Mesenchymal stem cell (in vitro differentiated cells and primary cell): ENCODE data around the gene NDUFV3.

ENCODE experiments used
- DNase-seq: peaks from one replicate; pipeline ENCODE4 v3.0.0-alpha.2; 2013
- H2AFZ ChIP-seq: one replicate; pipeline ENCODE4 v1.6.1; 2013; ENCODE audit warnings: low read depth, mild to moderate bottlenecking, control low read depth, inconsistent platforms, low read length, moderate library complexity
- H2AK5ac ChIP-seq: 2 replicates; pipeline ENCODE4 v1.6.1; 2013; ENCODE audit warnings: low read length, moderate library complexity, mild to moderate bottlenecking, inconsistent platforms; ENCODE audit not compliant: severe bottlenecking
- H2BK120ac ChIP-seq: one replicate; pipeline ENCODE4 v1.6.1; 2013; ENCODE audit warnings: low read depth, mild to moderate bottlenecking, inconsistent platforms, low read length, moderate library complexity
- H2BK12ac ChIP-seq, 2 experiments: one replicate each; pipeline ENCODE4 v1.6.1; 2013; ENCODE audit warnings: inconsistent platforms in 2 of 2, low read length in 2 of 2, mild to moderate bottlenecking in 2 of 2, moderate library complexity in 2 of 2, control low read depth in 1 of 2
- H2BK15ac ChIP-seq: one replicate; pipeline ENCODE4 v1.6.1; 2013; ENCODE audit warnings: mild to moderate bottlenecking, low read depth, inconsistent platforms; ENCODE audit not compliant: poor library complexity, severe bottlenecking
- H2BK5ac ChIP-seq: 2 replicates; pipeline ENCODE4 v1.6.1; 2013; ENCODE audit warnings: low read depth, mild to moderate bottlenecking, low read length, control low read depth, inconsistent platforms; ENCODE audit not compliant: poor library complexity, severe bottlenecking
- H3K14ac ChIP-seq, 2 experiments: one replicate each; pipeline ENCODE4 v1.6.1; 2013; ENCODE audit warnings: inconsistent platforms in 2 of 2, low read length in 2 of 2, control low read depth in 1 of 2, mild to moderate bottlenecking in 1 of 2, moderate library complexity in 1 of 2
- H3K18ac ChIP-seq, 2 experiments: one replicate each; pipeline ENCODE4 v1.6.1; 2013; ENCODE audit warnings: inconsistent platforms in 2 of 2, low read length in 2 of 2, control low read depth in 1 of 2, low read depth in 1 of 2, mild to moderate bottlenecking in 1 of 2
- H3K23ac ChIP-seq, 2 experiments: one replicate each; pipeline ENCODE4 v1.6.1; 2013; ENCODE audit warnings: inconsistent platforms in 2 of 2, low read length in 2 of 2, mild to moderate bottlenecking in 2 of 2, moderate library complexity in 2 of 2, control low read depth in 1 of 2
- H3K27ac ChIP-seq: 2 replicates; pipeline ENCODE4 v1.5.1; 2013; ENCODE audit warnings: mild to moderate bottlenecking, moderate library complexity, low read length, control low read depth, inconsistent platforms; ENCODE audit not compliant: poor library complexity, severe bottlenecking
- H3K27me3 ChIP-seq, 2 experiments: 2 replicates each; pipeline versions ENCODE4 v1.6.1 to v1.7.0; 2013; ENCODE audit warnings: low read length in 2 of 2, mild to moderate bottlenecking in 2 of 2, moderate library complexity in 2 of 2, control low read depth in 1 of 2, inconsistent platforms in 1 of 2; ENCODE audit not compliant: control insufficient read depth in 1 of 2, insufficient read depth in 1 of 2
- H3K36me3 ChIP-seq, 2 experiments: 2 replicates each; pipeline versions ENCODE4 v1.6.1 to v1.7.0; 2013; ENCODE audit warnings: low read length in 2 of 2, control low read depth in 1 of 2, inconsistent platforms in 1 of 2, low read depth in 1 of 2, mild to moderate bottlenecking in 1 of 2; ENCODE audit not compliant: insufficient read depth in 2 of 2, control insufficient read depth in 1 of 2
- H3K4ac ChIP-seq, 2 experiments: one replicate each; pipeline ENCODE4 v1.6.1; 2013; ENCODE audit warnings: inconsistent platforms in 2 of 2, low read length in 2 of 2, mild to moderate bottlenecking in 2 of 2, moderate library complexity in 2 of 2, control low read depth in 1 of 2, low read depth in 1 of 2
- H3K4me1 ChIP-seq: 2 replicates; pipeline ENCODE4 v1.6.1; 2013; ENCODE audit warnings: low read depth, low read length, control low read depth; ENCODE audit not compliant: control insufficient read depth, insufficient read depth
- H3K4me2 ChIP-seq: 2 replicates; pipeline ENCODE4 v1.6.1; 2013; ENCODE audit warnings: low read length, mild to moderate bottlenecking, inconsistent platforms; ENCODE audit not compliant: poor library complexity, severe bottlenecking
- H3K4me3 ChIP-seq, 2 experiments: 2 replicates each; pipeline versions ENCODE4 v1.5.1 to v1.7.0; 2013; ENCODE audit warnings: low read length in 2 of 2, mild to moderate bottlenecking in 2 of 2, control low read depth in 1 of 2, low read depth in 1 of 2; ENCODE audit not compliant: insufficient read depth in 1 of 2
- H3K79me1 ChIP-seq: replicated peaks from 2 replicates; pipeline ENCODE4 v1.6.1; 2013; ENCODE audit warnings: mild to moderate bottlenecking, control low read depth, low read length, inconsistent platforms; ENCODE audit not compliant: poor library complexity, severe bottlenecking
- H3K9ac ChIP-seq: 2 replicates; pipeline ENCODE4 v1.7.0; 2013; ENCODE audit warnings: mild to moderate bottlenecking, low read length, moderate library complexity
- H3K9me3 ChIP-seq: 2 replicates; pipeline ENCODE4 v1.7.0; 2013; ENCODE audit warnings: mild to moderate bottlenecking, low read length; ENCODE audit not compliant: control insufficient read depth
- H4K8ac ChIP-seq: one replicate; pipeline ENCODE4 v1.6.1; 2013; ENCODE audit warnings: inconsistent platforms, mild to moderate bottlenecking, low read length, moderate library complexity
- H4K91ac ChIP-seq: one replicate; pipeline ENCODE4 v1.6.1; 2013; ENCODE audit warnings: mild to moderate bottlenecking, low read length, inconsistent platforms
- WGBS: methylation state at CpG from one replicate; pipeline ENCODE4 v1.1.7; 2013; ENCODE audit warnings: mixed read lengths; 5-methylcytosine and 5-hydroxymethylcytosine counted together

NDUFV3 gene

GRCh38 chr21:42861848-42862400, 31.2 kb upstream of the NDUFV3 start:
- WGBS: 96% methylated on average over 29 of the region's 29 CpGs
- Histone ChIP-seq H2BK15ac (no peak overlapping the region), H3K4me1 (peaks cover 3% of the 10 kb centered on the region)

DNA sequence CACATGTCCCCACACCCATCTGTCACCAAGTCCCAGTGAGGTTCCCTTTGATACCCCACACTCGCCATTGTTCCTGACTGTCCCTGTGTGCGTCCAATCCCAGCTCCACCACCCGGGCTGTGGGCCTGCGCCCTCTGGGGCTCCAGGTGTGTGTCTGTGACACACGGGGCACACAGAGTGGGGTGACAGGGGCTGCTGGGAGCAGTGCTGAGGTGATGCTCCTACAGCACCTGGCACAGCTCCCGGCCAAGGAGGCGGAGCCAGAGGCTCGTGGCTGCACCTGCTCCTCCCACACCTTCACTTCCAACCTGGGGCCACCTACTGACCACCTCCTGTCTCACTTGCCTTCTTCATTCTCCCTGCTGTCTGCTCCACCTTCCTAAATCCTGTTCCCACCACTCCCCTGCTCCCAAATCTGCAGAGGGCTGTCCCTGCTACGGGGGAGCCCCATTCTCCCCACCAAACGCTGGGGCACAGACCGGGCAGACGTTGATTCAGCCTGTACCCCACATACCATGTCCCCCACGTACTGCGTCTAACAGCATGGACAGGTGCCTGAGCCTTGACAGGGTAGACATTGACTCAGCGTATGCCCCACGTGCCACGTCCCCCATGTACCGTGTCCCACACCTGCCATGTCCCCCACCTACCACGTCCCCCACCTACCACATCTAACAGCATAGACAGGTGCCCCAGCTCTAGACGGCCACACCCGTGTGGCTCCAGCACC, 30.2 kb upstream of the NDUFV3 start:
- Histone ChIP-seq H3K4me3 (no peak overlapping the region), H3K27ac (no peak overlapping the region), H2AFZ (no peak overlapping the region), H3K4ac (no peak overlapping the region), H4K91ac (no peak overlapping the region), H2AK5ac (no peak overlapping the region), H3K36me3 (peaks cover 56 to 81% of the 10 kb centered on the region in 2 experiments), H3K9ac (no peak overlapping the region), H4K8ac (no peak overlapping the region), H3K9me3 (no peaks in the 10 kb centered on the region), H3K14ac (no peak overlapping the region), H3K4me2 (no peak overlapping the region), H3K4me1 (peaks cover 3% of the 10 kb centered on the region), H3K18ac (no peak overlapping the region), H2BK5ac (no peak overlapping the region), H2BK15ac (no peak overlapping the region), H3K79me1 (peaks cover 57% of the 10 kb centered on the region), H3K23ac (no peak overlapping the region), H2BK12ac (no peak overlapping the region), H3K27me3 (no peaks in the 10 kb centered on the region), H2BK120ac (no peak overlapping the region)
- no peak for DNase-seq
- 93% methylated on average over 21 of the region's 21 CpGs for WGBS

More at GRCh38 chr21:42861848-42862400, 31.2 kb upstream of the NDUFV3 start:
- Histone ChIP-seq H3K4me3 (no peak overlapping the region), H3K4me2 (no peak overlapping the region), H3K18ac (no peak overlapping the region), H2AK5ac (no peak overlapping the region), H3K79me1 (peaks cover 61% of the 10 kb centered on the region), H2BK5ac (no peak overlapping the region), H4K8ac (no peak overlapping the region), H3K27me3 (no peaks in the 10 kb centered on the region), H3K14ac (no peak overlapping the region), H3K9ac (no peak overlapping the region), H4K91ac (no peak overlapping the region), H2AFZ (no peak overlapping the region), H3K4ac (no peak overlapping the region), H2BK12ac (no peak overlapping the region), H3K9me3 (no peaks in the 10 kb centered on the region), H3K23ac (no peak overlapping the region), H2BK120ac (no peak overlapping the region), H3K36me3 (peaks cover 55 to 83% of the 10 kb centered on the region in 2 experiments), H3K27ac (no peak overlapping the region)
- DNase-seq: no peak

- H2BK12ac ChIP-seq: no peak overlapping the region
- H3K4me1 ChIP-seq: peaks cover 3% of the 10 kb centered on the region
- 95% methylated on average over 13 of the region's 13 CpGs for WGBS
- no peak overlapping the region for H3K4ac ChIP-seq
- H4K91ac ChIP-seq: no peak overlapping the region
- H2AK5ac ChIP-seq: no peak overlapping the region
- H3K4me2 ChIP-seq: no peak overlapping the region
- H3K9ac ChIP-seq: no peak overlapping the region
- H3K4me3 ChIP-seq: no peak overlapping the region
- peaks cover 58% of the 10 kb centered on the region for H3K79me1 ChIP-seq
- no peak overlapping the region for H3K23ac ChIP-seq
- H3K27ac ChIP-seq: no peak overlapping the region
- H3K14ac ChIP-seq: no peak overlapping the region
- H3K18ac ChIP-seq: no peak overlapping the region
- no peaks in the 10 kb centered on the region for H3K9me3 ChIP-seq
- no peak overlapping the region for H2BK15ac ChIP-seq
- DNase-seq: no peak
- no peaks in the 10 kb centered on the region for H3K27me3 ChIP-seq
- peaks cover 56 to 81% of the 10 kb centered on the region in 2 experiments for H3K36me3 ChIP-seq
- no peak overlapping the region for H2BK5ac ChIP-seq
- no peak overlapping the region for H2AFZ ChIP-seq
- H4K8ac ChIP-seq: no peak overlapping the region
- no peak overlapping the region for H2BK120ac ChIP-seq
These were observed 29.6 kb upstream of the NDUFV3 start for GRCh38 chr21:42863504-42863870.

DNA sequence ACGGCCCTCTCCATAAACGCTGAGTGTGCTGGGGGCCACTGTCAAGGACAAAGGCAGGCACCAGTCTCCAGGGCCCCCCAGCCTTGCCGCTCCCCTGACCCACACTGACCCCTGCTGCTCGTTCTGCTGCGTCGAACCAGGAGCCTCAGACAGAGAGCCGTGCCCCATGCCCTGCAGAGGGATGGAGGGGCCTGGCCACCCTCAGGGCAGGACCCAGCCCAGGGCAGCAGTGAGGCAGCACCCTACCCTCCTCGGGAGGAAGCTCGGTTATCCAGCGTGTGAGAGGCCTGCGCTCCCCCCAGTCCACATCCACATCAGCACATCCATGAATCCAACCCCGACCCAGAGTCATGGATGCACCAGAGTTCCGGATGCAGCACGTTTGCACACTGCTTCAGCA, 28.8 kb upstream of the NDUFV3 start:
- WGBS: 90% methylated on average over 14 of the region's 14 CpGs
- peak overlapping the region in 1 of 2 experiments; percentile 7 for H3K14ac ChIP-seq
- no peak overlapping the region for H2BK5ac ChIP-seq
- no peak overlapping the region for H2BK120ac ChIP-seq
- no peak overlapping the region for H2BK12ac ChIP-seq
- no peak overlapping the region for H3K18ac ChIP-seq
- no peak overlapping the region for H4K8ac ChIP-seq
- no peak overlapping the region for H2AK5ac ChIP-seq
- H3K4me3 ChIP-seq: no peak overlapping the region
- no peak overlapping the region for H3K23ac ChIP-seq
- H3K27me3 ChIP-seq: no peaks in the 10 kb centered on the region
- H3K79me1 ChIP-seq: peaks cover 59% of the 10 kb centered on the region
- no peak overlapping the region for H3K9ac ChIP-seq
- no peak overlapping the region for H2BK15ac ChIP-seq
- no peak overlapping the region for H3K27ac ChIP-seq
- H2AFZ ChIP-seq: no peak overlapping the region
- no peaks in the 10 kb centered on the region for H3K9me3 ChIP-seq
- no peak for DNase-seq
- H3K4me1 ChIP-seq: peaks cover 3% of the 10 kb centered on the region
- H3K36me3 ChIP-seq: peaks cover 56 to 84% of the 10 kb centered on the region in 2 experiments
- H3K4ac ChIP-seq: no peak overlapping the region
- no peak overlapping the region for H3K4me2 ChIP-seq
- H4K91ac ChIP-seq: no peak overlapping the region
